SK-N-SH (cell line): ENCODE measurements around the gene DLG2.
"Not testable (repeated sequence)": the region's sequence is repeated elsewhere in the genome, so short reads cannot be mapped to it uniquely, and the experiment has no call there.

Experiments
- RAD21 ChIP-seq: IDR thresholded peaks from 2 replicates; pipeline ENCODE4 v1.6.1; 2012; ENCODE audit warnings: mild to moderate bottlenecking, low read length
- RFX5 ChIP-seq: IDR thresholded peaks from 2 replicates; pipeline ENCODE4 v1.6.1; 2012; ENCODE audit warnings: mild to moderate bottlenecking, improper control_type of control experiment, low read length
- TEAD4 ChIP-seq: IDR thresholded peaks from 2 replicates; pipeline ENCODE4 v1.4.0; 2012; ENCODE audit warnings: mild to moderate bottlenecking, borderline replicate concordance; ENCODE audit not compliant: insufficient read depth
- YY1 ChIP-seq: IDR thresholded peaks from 2 replicates; pipeline ENCODE4 v1.4.0; 2012; ENCODE audit warnings: low read depth, mild to moderate bottlenecking
- TF ChIP-seq, protein P1 (sequence below): fragments of 200-600 bp; sonication (generic); IDR thresholded peaks from 2 replicates; pipeline ENCODE4 v1.6.1; 2017; ENCODE audit warnings: antibody characterized with exemption, mild to moderate bottlenecking, moderate library complexity
- TF ChIP-seq, protein P2 (sequence below): IDR thresholded peaks from 2 replicates; pipeline ENCODE4 v1.4.0; 2012; ENCODE audit warnings: low read depth

- TF ChIP-seq, protein P1, sequence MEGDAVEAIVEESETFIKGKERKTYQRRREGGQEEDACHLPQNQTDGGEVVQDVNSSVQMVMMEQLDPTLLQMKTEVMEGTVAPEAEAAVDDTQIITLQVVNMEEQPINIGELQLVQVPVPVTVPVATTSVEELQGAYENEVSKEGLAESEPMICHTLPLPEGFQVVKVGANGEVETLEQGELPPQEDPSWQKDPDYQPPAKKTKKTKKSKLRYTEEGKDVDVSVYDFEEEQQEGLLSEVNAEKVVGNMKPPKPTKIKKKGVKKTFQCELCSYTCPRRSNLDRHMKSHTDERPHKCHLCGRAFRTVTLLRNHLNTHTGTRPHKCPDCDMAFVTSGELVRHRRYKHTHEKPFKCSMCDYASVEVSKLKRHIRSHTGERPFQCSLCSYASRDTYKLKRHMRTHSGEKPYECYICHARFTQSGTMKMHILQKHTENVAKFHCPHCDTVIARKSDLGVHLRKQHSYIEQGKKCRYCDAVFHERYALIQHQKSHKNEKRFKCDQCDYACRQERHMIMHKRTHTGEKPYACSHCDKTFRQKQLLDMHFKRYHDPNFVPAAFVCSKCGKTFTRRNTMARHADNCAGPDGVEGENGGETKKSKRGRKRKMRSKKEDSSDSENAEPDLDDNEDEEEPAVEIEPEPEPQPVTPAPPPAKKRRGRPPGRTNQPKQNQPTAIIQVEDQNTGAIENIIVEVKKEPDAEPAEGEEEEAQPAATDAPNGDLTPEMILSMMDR = not testable (repeated sequence)
- not testable (repeated sequence) for TF ChIP-seq RAD21, YY1, RFX5, TEAD4
- TF ChIP-seq, protein P2, sequence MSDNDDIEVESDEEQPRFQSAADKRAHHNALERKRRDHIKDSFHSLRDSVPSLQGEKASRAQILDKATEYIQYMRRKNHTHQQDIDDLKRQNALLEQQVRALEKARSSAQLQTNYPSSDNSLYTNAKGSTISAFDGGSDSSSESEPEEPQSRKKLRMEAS = not testable (repeated sequence)
Observed at GRCh38 chr11:85609286-85609685, 17.9 kb downstream of the DLG2 start.
